ENCODE measurements around the gene HSPA9.

DNA sequence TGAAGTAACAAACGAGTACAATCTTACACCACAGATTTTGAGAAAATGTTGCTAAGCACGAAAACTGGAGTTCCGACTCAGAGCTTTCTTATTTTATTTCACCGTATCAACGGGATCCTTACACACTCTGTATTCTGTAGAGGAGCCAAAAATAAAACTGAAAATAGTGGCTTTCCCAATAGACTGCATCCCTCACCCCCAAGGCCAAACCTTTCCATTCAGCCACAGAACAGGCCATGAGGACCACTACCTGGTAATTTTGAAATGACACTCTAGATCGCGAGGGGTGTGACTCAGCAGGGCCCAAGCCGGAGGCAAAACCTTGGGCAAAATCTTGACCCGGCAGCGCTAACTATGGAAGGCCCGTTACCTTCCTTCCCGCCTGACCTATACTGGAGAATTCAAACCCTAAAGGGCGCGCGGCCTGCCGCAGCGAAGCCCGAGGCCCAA lies 432 bp downstream of the HSPA9 start:
- TF ChIP-seq EGR1 (IDR thresholded peaks at IDR 0.05) (no peak), REST (IDR thresholded peaks at IDR 0.05; ENCODE audit: low read depth) (no peak), NFIC (IDR thresholded peaks at IDR 0.05) (no peak), MAX (IDR thresholded peaks at IDR 0.05) (no peak), EP300 (IDR thresholded peaks at IDR 0.05; ENCODE audit: borderline replicate concordance) (no peak), YY1 (IDR thresholded peaks at IDR 0.05; ENCODE audit: low read depth) (no peak), TAF1 (IDR thresholded peaks at IDR 0.05; ENCODE audit: low read depth) (no peak), CEBPB (IDR thresholded peaks at IDR 0.05) (no peak), TEAD4 (IDR thresholded peaks at IDR 0.05) (no peak), ZBTB7A (IDR thresholded peaks at IDR 0.05; ENCODE audit: low read depth) (no peak), RAD21 (IDR thresholded peaks at IDR 0.05; ENCODE audit: low read depth) (no peak), CREB1 (IDR thresholded peaks at IDR 0.05; ENCODE audit: low read depth) (no peak)
- TF ChIP-seq, protein P1, sequence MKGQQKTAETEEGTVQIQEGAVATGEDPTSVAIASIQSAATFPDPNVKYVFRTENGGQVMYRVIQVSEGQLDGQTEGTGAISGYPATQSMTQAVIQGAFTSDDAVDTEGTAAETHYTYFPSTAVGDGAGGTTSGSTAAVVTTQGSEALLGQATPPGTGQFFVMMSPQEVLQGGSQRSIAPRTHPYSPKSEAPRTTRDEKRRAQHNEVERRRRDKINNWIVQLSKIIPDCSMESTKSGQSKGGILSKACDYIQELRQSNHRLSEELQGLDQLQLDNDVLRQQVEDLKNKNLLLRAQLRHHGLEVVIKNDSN (IDR thresholded peaks at IDR 0.05) = no peak

Data from Ishikawa (cell line).